Subcutaneous abdominal adipose tissue (tissue), 5 donors: ENCODE measurements around the gene C2CD3.
"Not testable (repeated sequence)": the region's sequence is repeated elsewhere in the genome, so short reads cannot be mapped to it uniquely, and the experiment has no call there.

Source experiments
- H3K27ac ChIP-seq: one replicate; pipeline ENCODE4 v1.7.0; 2013; ENCODE audit warnings: low read depth, mild to moderate bottlenecking, inconsistent platforms, low read length, moderate library complexity
- H3K27me3 ChIP-seq, 5 donors: one replicate each; pipeline ENCODE4 v1.7.0; 2013; ENCODE audit warnings: low read length in 5 of 5, inconsistent platforms in 1 of 5; ENCODE audit not compliant: control insufficient read depth in 5 of 5, insufficient read depth in 4 of 5
- H3K36me3 ChIP-seq, 5 donors: one replicate each; pipeline ENCODE4 v1.7.0; 2013; ENCODE audit warnings: low read length in 5 of 5; ENCODE audit not compliant: control insufficient read depth in 5 of 5, insufficient read depth in 5 of 5
- H3K4me1 ChIP-seq, 5 donors: one replicate each; pipeline ENCODE4 v1.7.0; 2013; ENCODE audit warnings: low read length in 5 of 5, mild to moderate bottlenecking in 3 of 5, moderate library complexity in 1 of 5; ENCODE audit not compliant: control insufficient read depth in 5 of 5, insufficient read depth in 5 of 5
- H3K4me3 ChIP-seq, 5 donors: one replicate each; pipeline ENCODE4 v1.7.0; 2013; ENCODE audit warnings: low read length in 5 of 5, low read depth in 1 of 5
- H3K9ac ChIP-seq, 5 donors: one replicate each; pipeline ENCODE4 v1.7.0; 2013; ENCODE audit warnings: low read length in 5 of 5, mild to moderate bottlenecking in 4 of 5, moderate library complexity in 3 of 5
- H3K9me3 ChIP-seq, 5 donors: one replicate each; pipeline ENCODE4 v1.7.0; 2013; ENCODE audit warnings: low read length in 5 of 5; ENCODE audit not compliant: control insufficient read depth in 5 of 5
- donor health status: healthy.
- donor health status: healthy.
- donor health status: healthy.
- donor health status: healthy.
- donor health status: healthy.

The C2CD3 gene

GRCh38 chr11:74123008-74123448 lies 47.8 kb downstream of the C2CD3 start:
- Histone ChIP-seq H3K36me3 (peaks cover 0 to 6% (median 4%) of the 10 kb centered on the region in 5 donors), H3K4me1 (peaks cover 0 to 4% (median 0%) of the 10 kb centered on the region in 5 donors), H3K9ac (no peak overlapping the region), H3K27ac (no peak overlapping the region), H3K27me3 (no peaks in the 10 kb centered on the region), H3K4me3 (no peak overlapping the region), H3K9me3 (no peaks in the 10 kb centered on the region)

GRCh38 chr11:74121804-74122203 lies 49.0 kb downstream of the C2CD3 start:
- Histone ChIP-seq H3K27me3 (no peaks in the 10 kb centered on the region), H3K9me3 (no peaks in the 10 kb centered on the region), H3K36me3 (peaks cover 0 to 13% (median 5%) of the 10 kb centered on the region in 5 donors)

GRCh38 chr11:74120260-74121035 lies 50.4 kb downstream of the C2CD3 start:
- not testable (repeated sequence) for H3K4me3 ChIP-seq, H3K9ac ChIP-seq, H3K27me3 ChIP-seq, H3K27ac ChIP-seq, H3K4me1 ChIP-seq, H3K9me3 ChIP-seq
- peaks cover 0 to 17% (median 13%) of the 10 kb centered on the region in 5 donors for H3K36me3 ChIP-seq

More at GRCh38 chr11:74121804-74122203, 49.0 kb downstream of the C2CD3 start:
- Histone ChIP-seq H3K9ac (no peak overlapping the region), H3K4me3 (no peak overlapping the region), H3K4me1 (peaks cover 0 to 4% (median 0%) of the 10 kb centered on the region in 5 donors), H3K27ac (no peak overlapping the region)

- no peaks in the 10 kb centered on the region for H3K27me3 ChIP-seq
- no peak overlapping the region for H3K4me3 ChIP-seq
- peaks cover 15 to 32% (median 30%) of the 10 kb centered on the region in 5 donors for H3K36me3 ChIP-seq
- no peak overlapping the region for H3K27ac ChIP-seq
- peaks cover 0 to 7% (median 0%) of the 10 kb centered on the region in 5 donors for H3K9me3 ChIP-seq
- H3K4me1 ChIP-seq, result no peaks in the 10 kb centered on the region
- no peak overlapping the region for H3K9ac ChIP-seq
These were observed 54.1 kb downstream of the C2CD3 start for GRCh38 chr11:74116719-74117118.

GRCh38 chr11:74112877-74113276 lies 57.9 kb downstream of the C2CD3 start:
- Histone ChIP-seq H3K9me3 (peaks cover 0 to 7% (median 0%) of the 10 kb centered on the region in 5 donors), H3K36me3 (peaks cover 20 to 40% (median 25%) of the 10 kb centered on the region in 5 donors), H3K27ac (no peak overlapping the region), H3K9ac (no peak overlapping the region), H3K4me3 (no peak overlapping the region), H3K27me3 (no peaks in the 10 kb centered on the region), H3K4me1 (no peaks in the 10 kb centered on the region)

- H3K4me1 ChIP-seq, result no peaks in the 10 kb centered on the region
- no peak overlapping the region for H3K27ac ChIP-seq
- no peaks in the 10 kb centered on the region for H3K27me3 ChIP-seq
- no peak overlapping the region for H3K4me3 ChIP-seq
- H3K9me3 ChIP-seq, result no peaks in the 10 kb centered on the region
- peaks cover 26 to 47% (median 35%) of the 10 kb centered on the region in 5 donors for H3K36me3 ChIP-seq
- no peak overlapping the region for H3K9ac ChIP-seq
These were observed 64.7 kb downstream of the C2CD3 start for GRCh38 chr11:74106124-74106523.

DNA sequence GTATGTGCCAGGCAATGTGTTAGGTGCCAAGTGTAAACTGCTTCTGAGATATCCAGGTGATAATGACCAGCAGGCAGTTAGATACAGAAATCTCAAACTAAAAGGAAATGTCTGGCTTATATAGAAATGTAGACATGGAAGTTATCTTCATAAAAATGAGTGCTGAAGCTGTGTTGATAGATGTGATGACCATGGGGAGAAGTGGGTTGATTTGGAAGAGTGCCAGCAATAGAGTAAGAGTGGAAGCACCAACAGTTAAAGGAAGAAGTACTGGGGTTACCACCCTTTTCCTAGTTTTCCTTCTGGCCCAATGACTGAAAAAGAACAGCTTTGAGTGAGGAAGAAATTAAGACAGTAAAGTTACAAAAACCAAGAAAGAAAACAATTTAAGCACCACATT lies 68.5 kb downstream of the C2CD3 start:
- no peaks in the 10 kb centered on the region for H3K27me3 ChIP-seq
- H3K4me1 ChIP-seq, result no peaks in the 10 kb centered on the region
- H3K36me3 ChIP-seq, result peaks cover 41 to 68% (median 50%) of the 10 kb centered on the region in 5 donors
- H3K9ac ChIP-seq, result no peak overlapping the region
- H3K9me3 ChIP-seq, result no peaks in the 10 kb centered on the region
- no peak overlapping the region for H3K4me3 ChIP-seq
- no peak overlapping the region for H3K27ac ChIP-seq

GRCh38 chr11:74100735-74101134 lies 70.1 kb downstream of the C2CD3 start:
- Histone ChIP-seq H3K4me3 (no peak overlapping the region), H3K4me1 (no peaks in the 10 kb centered on the region), H3K27ac (no peak overlapping the region), H3K36me3 (peaks cover 37 to 65% (median 49%) of the 10 kb centered on the region in 5 donors), H3K9ac (no peak overlapping the region), H3K9me3 (no peaks in the 10 kb centered on the region), H3K27me3 (no peaks in the 10 kb centered on the region)

GRCh38 chr11:74100231-74100630 lies 70.6 kb downstream of the C2CD3 start:
- Histone ChIP-seq H3K9ac (no peak overlapping the region), H3K4me1 (no peaks in the 10 kb centered on the region), H3K27me3 (no peaks in the 10 kb centered on the region), H3K27ac (no peak overlapping the region), H3K4me3 (no peak overlapping the region), H3K36me3 (peaks cover 33 to 60% (median 45%) of the 10 kb centered on the region in 5 donors), H3K9me3 (no peaks in the 10 kb centered on the region)

GRCh38 chr11:74097686-74098237 lies 73.0 kb downstream of the C2CD3 start:
- H3K9ac ChIP-seq, result no peak overlapping the region
- H3K27ac ChIP-seq, result no peak overlapping the region
- H3K4me1 ChIP-seq, result no peaks in the 10 kb centered on the region
- H3K9me3 ChIP-seq, result no peaks in the 10 kb centered on the region
- no peaks in the 10 kb centered on the region for H3K27me3 ChIP-seq
- peaks cover 35 to 68% (median 47%) of the 10 kb centered on the region in 5 donors for H3K36me3 ChIP-seq
- no peak overlapping the region for H3K4me3 ChIP-seq
